Lung (tissue), 12 donors: ENCODE data around the gene ATP1A1. TPM values are rescaled to one million over a fixed set of nuclear protein-coding genes. Genes with fewer than 3 reads are reported as not detected.

Experiments used
- ATAC-seq: fragments of 200-7000 bp; cut with Tn5 transposase; one replicate; pipeline ENCODE4 v1.9.1; 2020; ENCODE audit warnings: moderate number of reproducible peaks; ENCODE audit not compliant: insufficient read depth, low FRiP score
- DNase-seq, 3 donors: peaks; one replicate each; pipeline ENCODE4 v3.0.0-alpha.2; 2013 to 2017
- H3K27ac ChIP-seq, 2 donors: one replicate each; pipeline ENCODE4 v1.5.1; 2013; ENCODE audit warnings: mild to moderate bottlenecking in 2 of 2, moderate library complexity in 2 of 2, control low read depth in 1 of 2, inconsistent platforms in 1 of 2, low read depth in 1 of 2, low read length in 1 of 2
- H3K27me3 ChIP-seq, 3 donors: one replicate each; pipeline ENCODE4 v1.5.1; 2013; ENCODE audit warnings: low read length in 2 of 3; ENCODE audit not compliant: control insufficient read depth in 3 of 3, insufficient read depth in 3 of 3
- H3K36me3 ChIP-seq, 4 donors: one replicate each; pipeline ENCODE4 v1.5.1; 2013; ENCODE audit warnings: low read length in 4 of 4, mild to moderate bottlenecking in 1 of 4, moderate library complexity in 1 of 4; ENCODE audit not compliant: control insufficient read depth in 4 of 4, insufficient read depth in 4 of 4
- H3K4me1 ChIP-seq, 5 donors: one replicate each; pipeline ENCODE4 v1.5.1; 2013; ENCODE audit warnings: low read length in 5 of 5, mild to moderate bottlenecking in 2 of 5, moderate library complexity in 1 of 5; ENCODE audit not compliant: control insufficient read depth in 5 of 5, insufficient read depth in 5 of 5
- H3K4me3 ChIP-seq: one replicate; pipeline ENCODE4 v1.5.1; 2013; ENCODE audit warnings: mild to moderate bottlenecking, control low read depth, moderate library complexity
- H3K9ac ChIP-seq, 2 donors: one replicate each; pipeline ENCODE4 v1.5.1; 2013; ENCODE audit warnings: low read length in 2 of 2, control low read depth in 1 of 2; ENCODE audit not compliant: insufficient read depth in 1 of 2
- H3K9me3 ChIP-seq, 4 donors: one replicate each; pipeline ENCODE4 v1.5.1; 2013; ENCODE audit warnings: low read length in 3 of 4, mild to moderate bottlenecking in 1 of 4, moderate library complexity in 1 of 4; ENCODE audit not compliant: control insufficient read depth in 4 of 4, insufficient read depth in 3 of 4
- WGBS, 2 donors: extraction: QIAGEN DNeasy Blood & Tissue Kit; methylation state at CpG; one replicate each; pipeline ENCODE4 v1.1.7; 2013; 5-methylcytosine and 5-hydroxymethylcytosine counted together
- polyA plus RNA-seq, 2 donors: library from polyadenylated mRNA; stranded (reverse); fragments of 200-250 nt; gene quantifications; one replicate each; pipeline ENCODE4 v1.2.1, GENCODE V29; 2013
- total RNA-seq, 2 donors: library from RNA; depleted of rRNA in 1 of 2; stranded (reverse); fragments of >200 nt in 1 of 2; gene quantifications; one replicate each; pipeline ENCODE4 v1.2.1, GENCODE V29; 2014 to 2021
- TF ChIP-seq, protein P1 (sequence below): IDR thresholded peaks from 2 replicates; pipeline ENCODE4 v1.5.1; 2012; ENCODE audit warnings: mild to moderate bottlenecking; ENCODE audit errors: control extremely low read depth, extremely low read depth
- donor health status: control.
- donor health status: control.
- donor health status: Bipolar disorder and iron deficiency.
- donor health status: healthy.
- donor health status: DM: yes; HTN: yes; CAD: no.

ATP1A1 gene
- total and polyA plus RNA-seq, 4 donors, result 320 to 715 (median 612) TPM

DNA sequence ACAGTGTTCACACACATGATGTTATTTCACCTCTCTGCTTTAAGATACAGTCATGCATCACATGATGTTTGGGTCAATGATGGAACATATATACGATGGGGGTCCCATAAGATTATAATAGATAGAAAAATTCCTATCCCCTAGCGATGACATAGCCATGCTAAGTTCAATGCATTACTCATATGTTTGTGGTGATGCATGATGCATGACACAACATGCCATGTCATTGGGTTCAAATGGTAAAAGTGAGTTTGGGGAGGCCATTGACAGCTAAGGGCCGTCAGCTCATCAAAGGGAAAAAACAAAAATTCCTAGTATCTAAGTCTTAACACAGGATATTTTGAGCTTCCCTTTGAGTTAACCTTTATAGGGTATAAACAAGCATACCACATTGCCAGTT is 73.6 kb downstream of the ATP1A1 start:
- H3K4me3 ChIP-seq, result no peak overlapping the region
- H3K4me1 ChIP-seq, result peaks cover 0 to 1% (median 0%) of the 10 kb centered on the region in 5 donors
- no peaks in the 10 kb centered on the region for H3K36me3 ChIP-seq
- H3K27ac ChIP-seq, result no peak overlapping the region
- no peak overlapping the region for H3K9ac ChIP-seq
- H3K27me3 ChIP-seq, result no peaks in the 10 kb centered on the region
- TF ChIP-seq, protein P1, sequence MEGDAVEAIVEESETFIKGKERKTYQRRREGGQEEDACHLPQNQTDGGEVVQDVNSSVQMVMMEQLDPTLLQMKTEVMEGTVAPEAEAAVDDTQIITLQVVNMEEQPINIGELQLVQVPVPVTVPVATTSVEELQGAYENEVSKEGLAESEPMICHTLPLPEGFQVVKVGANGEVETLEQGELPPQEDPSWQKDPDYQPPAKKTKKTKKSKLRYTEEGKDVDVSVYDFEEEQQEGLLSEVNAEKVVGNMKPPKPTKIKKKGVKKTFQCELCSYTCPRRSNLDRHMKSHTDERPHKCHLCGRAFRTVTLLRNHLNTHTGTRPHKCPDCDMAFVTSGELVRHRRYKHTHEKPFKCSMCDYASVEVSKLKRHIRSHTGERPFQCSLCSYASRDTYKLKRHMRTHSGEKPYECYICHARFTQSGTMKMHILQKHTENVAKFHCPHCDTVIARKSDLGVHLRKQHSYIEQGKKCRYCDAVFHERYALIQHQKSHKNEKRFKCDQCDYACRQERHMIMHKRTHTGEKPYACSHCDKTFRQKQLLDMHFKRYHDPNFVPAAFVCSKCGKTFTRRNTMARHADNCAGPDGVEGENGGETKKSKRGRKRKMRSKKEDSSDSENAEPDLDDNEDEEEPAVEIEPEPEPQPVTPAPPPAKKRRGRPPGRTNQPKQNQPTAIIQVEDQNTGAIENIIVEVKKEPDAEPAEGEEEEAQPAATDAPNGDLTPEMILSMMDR, result no peak
- WGBS, 2 donors, result 93 to 97% methylated on average over 3 of the region's 3 CpGs
- ATAC-seq (no peak), DNase-seq (no peak)
- no peaks in the 10 kb centered on the region for H3K9me3 ChIP-seq

DNA sequence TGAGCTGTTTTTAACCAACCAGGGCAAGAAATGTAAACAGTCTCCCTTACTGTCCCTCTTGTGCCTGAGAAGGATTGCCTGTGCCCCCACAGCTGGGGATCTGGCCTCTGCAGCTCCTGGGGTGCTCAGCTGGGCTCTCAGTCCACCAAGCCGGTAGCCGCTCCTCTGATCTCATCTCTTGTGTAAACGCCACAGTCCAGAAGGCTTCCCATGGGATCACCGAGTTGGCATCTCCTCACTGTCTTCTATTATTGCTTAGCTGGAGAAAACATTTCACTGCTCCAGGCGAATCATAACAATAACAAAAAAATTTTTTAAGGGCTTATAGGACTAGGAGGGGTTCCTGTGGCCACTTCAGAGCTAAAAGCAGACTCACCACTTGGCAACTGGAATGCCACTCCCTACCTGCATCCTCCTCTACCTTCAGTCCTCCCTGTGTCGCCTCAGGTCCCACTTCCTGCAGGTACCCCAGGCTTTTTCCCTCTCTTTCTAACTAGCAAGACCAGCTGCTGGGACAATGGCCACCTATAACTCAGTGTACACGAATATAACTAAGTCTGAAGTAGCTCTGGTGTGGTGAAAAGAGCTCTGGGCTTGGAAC is 75.8 kb downstream of the ATP1A1 start:
- H3K27me3 ChIP-seq, result no peaks in the 10 kb centered on the region
- TF ChIP-seq, protein P1, result no peak
- 64 to 69% methylated on average over 7 of the region's 7 CpGs for WGBS, 2 donors
- no peak overlapping the region for H3K27ac ChIP-seq
- H3K36me3 ChIP-seq, result no peaks in the 10 kb centered on the region
- H3K4me3 ChIP-seq, result no peak overlapping the region
- ATAC-seq, result no peak
- no peaks in the 10 kb centered on the region for H3K9me3 ChIP-seq
- H3K4me1 ChIP-seq, result peaks cover 0 to 1% (median 0%) of the 10 kb centered on the region in 5 donors
- H3K9ac ChIP-seq, result no peak overlapping the region
- DNase-seq, result no peak

DNA sequence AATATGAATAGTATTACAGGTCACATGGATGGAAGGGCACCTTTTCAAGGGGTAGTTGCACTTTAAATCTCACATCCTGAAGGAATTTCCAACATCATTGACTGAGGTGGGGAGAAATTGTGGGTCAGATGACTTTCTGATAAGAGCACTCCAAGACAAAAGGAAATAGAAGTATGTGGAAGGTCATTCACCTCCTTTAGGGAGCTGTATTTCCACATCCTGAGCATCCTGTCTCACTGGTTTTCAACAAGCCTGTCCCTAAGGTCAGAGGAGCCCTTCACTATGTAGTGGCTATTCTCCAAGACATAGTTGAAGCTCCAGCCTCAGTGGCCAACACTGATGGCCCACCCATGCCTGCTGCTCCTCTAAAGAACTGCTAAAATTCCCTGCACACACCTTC is 76.5 kb downstream of the ATP1A1 start:
- no peak overlapping the region for H3K27ac ChIP-seq

More for the DNA sequence above, 76.5 kb downstream of the ATP1A1 start:
- no peaks in the 10 kb centered on the region for H3K9me3 ChIP-seq
- ATAC-seq, result no peak
- no peak overlapping the region for H3K4me3 ChIP-seq
- peaks cover 0 to 1% (median 0%) of the 10 kb centered on the region in 5 donors for H3K4me1 ChIP-seq
- H3K9ac ChIP-seq, result no peak overlapping the region
- TF ChIP-seq, protein P1, result no peak
- no peaks in the 10 kb centered on the region for H3K27me3 ChIP-seq
- DNase-seq, result no peak
- H3K36me3 ChIP-seq, result no peaks in the 10 kb centered on the region
